Measurements from ENCODE around the gene PMFBP1.

PMFBP1 gene

DNA sequence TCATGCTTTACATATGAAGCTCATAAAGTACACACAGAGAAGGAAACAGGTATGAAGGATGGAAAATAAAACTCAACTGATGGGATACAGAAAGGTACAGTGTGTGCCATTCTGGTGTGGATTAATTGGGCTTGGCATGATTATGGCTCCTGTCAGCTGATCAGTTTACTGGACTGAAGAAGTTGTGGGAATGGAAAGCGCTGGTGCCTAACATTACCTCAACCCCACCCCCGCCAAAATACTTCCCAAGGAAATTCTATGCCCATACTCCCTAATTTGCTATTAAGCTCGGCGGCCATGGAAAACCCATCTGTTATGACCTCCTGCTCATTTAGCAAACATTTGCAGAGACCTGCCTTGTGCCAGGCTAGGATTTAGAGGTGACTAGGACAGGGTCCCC, 16.6 kb upstream of the PMFBP1 start:
- no peak for DNase-seq (ENCODE audit: low read depth)

DNA sequence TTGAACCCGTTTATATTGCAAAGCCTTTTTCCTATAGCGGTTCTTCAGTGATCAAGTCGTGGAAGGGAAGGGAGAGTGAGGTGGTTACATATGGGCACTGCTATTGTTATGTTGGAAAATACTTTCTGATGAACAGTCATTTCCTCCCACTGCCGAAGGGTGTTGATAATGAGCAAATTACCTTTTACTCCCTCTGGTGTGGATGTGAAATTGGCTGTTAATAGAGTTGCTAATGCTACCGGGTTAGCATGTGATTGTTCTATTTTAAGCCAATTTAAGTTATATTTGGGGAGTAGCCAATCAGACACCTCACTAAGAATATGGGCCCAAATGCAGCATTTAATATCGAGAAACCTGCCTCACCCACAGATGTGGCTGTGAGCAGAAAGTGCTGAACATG, 15.6 kb upstream of the PMFBP1 start:
- no peak for DNase-seq (ENCODE audit: low read depth)

DNA sequence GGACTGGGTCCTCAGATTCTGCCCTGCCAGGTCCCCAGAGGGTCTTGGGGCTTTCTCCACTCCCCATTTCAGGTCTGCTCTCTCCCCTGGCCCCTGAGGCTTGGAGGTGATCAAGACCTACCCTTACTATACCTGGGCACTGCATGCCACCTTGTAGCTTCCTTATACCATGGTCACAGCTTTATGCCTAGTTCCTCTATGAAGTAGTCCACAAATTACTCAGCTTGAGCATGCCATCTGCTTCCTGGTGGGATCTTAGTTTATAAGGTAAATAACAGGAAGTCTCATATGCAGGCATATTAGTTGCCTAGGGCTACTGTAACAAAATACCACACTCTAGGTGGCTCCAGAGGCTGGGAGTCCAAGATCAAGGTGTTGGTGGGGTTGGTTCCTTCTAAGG, 11.0 kb upstream of the PMFBP1 start:
- no peak for DNase-seq (ENCODE audit: low read depth)

DNA sequence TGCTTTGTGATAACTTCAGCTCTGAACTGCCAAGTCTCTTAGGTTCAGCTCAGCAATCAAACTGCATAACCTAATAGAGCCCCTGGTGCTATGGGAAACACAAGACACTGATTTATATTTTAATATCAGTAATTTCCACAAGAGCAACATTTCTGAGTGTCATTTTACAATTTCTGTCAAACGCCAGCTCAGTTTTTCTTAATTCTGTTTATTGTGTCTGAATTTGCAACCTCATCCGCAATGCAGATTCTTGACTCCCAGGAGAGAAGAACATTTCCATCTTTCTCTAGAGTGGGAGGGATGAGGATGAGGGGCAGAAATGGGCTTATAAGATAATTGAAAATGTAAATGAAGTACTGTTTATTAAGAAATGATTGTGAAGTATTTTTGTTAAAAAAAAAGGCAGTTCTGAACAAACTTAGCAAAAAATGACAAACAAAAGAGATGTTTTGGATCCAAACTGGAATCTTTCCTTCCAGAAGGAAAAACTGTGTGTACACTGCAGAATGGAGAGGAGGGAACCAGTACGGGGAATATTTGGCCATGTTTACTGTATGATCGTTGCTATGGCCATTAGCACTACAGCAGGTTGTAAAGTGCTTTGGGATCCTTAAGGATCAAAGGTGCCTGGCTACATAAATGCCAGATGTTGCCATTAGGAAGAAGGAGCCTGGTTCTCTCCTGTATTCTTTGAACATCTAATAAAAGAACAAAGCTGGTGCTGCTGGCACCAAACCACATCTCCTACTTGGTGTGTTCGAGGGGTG, 7.4 kb upstream of the PMFBP1 start:
- DNase-seq (ENCODE audit: low read depth): no peak

DNA sequence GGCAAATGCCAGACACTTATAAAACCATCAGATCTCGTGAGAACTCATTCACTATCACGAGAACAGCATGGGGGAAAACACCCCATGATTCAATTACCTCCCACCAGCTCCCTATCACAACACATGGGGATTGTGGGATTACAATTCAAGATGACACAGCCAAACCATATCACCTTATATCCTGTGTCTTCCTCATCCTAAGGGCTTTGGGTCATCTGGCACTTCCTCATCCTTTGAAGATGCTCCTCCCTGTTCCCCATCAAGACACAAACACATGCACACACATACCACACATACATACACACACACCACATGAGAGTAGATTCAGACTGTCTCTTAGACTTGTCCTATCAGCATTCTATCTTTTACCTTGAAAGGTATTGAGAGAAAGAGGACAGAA, 2.8 kb upstream of the PMFBP1 start:
- no peak for DNase-seq (ENCODE audit: low read depth)

DNA sequence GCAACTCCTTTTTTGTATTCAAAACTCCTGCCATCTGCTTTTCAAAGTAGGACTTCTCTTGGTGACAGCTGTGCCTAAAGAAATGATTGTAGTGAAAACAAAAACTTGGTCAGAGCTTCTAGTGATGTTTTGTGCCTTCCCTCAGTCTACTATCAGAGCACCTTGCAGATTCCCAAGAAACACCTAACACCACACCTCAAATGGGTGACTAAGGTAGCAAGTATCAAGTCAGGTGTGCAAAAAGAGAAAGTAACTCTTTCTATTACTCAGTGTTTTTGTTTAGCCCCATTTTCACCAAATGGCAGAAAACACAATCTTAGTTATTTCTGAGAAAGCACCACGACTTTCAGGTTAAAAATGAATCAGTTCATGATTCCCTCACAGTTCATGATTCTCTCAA, 2.0 kb upstream of the PMFBP1 start:
- DNase-seq (ENCODE audit: low read depth): no peak

DNA sequence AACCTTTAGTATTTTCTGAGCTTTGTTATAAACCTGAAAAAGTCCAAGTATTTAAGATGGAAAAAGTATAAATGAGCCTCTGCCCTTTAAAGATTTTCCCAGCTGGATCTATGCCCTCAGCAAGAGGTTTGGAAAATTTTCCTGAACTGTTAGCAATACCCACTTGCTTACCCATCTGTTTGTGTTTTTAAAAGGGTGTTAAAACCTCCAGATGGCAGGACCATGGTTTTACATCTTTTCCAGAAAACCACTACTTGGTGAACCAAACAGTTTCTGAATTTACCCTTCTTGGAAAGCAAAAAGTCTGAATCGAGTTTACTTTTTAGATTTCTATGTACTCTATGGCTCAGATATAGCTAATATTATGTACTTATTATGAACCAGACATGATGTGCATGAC, 719 bp downstream of the PMFBP1 start:
- DNase-seq (ENCODE audit: low read depth): no peak

DNA sequence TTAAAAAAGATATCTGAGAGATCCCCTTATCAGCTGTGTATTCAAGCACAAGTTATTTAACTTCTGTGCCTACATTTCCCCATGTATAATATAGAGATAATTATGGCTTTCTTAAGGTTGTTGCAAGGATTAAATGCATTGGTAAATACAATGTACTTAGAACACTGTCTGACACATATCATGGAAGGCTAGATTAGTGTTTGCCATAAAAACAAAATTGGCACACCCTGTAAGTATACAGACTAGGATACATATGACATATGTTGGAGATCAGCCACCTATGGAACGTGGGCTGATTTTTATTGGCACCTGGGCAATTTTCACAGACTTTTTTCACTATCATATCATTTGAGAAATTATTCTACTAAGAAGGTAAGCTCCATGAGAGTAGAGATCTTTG, 2.2 kb downstream of the PMFBP1 start:
- DNase-seq (ENCODE audit: low read depth): no peak

DNA sequence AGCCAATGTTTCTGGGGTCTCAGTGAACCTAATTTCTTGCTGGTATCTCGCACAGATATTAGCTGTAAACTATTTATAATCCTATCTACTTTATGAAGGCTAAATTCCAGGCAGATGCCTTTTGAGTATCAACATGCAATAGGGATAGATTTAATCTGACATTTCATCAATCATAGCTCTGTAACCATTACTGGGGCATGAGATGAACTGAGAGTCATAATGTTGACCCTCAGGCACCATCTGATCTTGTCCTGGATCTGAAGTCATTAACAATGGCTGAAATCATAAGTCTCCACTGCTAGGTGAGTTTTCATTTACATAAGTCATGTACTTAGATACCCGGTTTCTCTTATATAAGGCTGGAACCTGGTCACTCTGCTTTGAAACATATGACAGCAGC, 3.6 kb downstream of the PMFBP1 start:
- no peak for DNase-seq (ENCODE audit: low read depth)

DNA sequence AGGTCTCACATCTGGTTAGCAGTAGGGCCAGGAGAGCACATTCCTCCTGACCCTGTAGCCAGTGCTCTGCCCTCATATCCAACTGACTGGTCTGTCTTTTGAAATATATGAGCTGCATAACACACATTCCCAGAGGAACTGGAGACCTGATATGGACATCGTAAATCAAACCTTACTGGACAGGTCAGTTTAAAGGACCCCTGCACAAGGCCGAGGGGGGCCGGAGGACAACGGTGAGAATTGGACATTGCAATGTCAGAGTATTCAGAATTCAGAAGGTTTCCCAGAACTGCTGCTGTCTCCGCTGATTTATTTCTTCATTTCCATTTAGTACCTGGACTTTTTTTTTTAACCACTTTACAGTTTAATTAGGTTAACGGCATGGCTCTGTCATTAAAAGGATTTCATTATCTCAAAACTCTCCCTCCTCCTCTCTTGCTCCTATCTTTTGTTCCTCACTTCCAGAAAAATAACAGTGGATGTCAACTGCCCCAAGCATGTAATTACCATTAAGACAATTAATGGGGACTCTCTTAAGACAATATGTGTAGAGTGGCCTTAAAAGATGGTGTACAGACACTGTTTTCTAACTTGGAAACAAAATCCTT, 4.9 kb downstream of the PMFBP1 start:
- DNase-seq (ENCODE audit: low read depth): no peak

DNA sequence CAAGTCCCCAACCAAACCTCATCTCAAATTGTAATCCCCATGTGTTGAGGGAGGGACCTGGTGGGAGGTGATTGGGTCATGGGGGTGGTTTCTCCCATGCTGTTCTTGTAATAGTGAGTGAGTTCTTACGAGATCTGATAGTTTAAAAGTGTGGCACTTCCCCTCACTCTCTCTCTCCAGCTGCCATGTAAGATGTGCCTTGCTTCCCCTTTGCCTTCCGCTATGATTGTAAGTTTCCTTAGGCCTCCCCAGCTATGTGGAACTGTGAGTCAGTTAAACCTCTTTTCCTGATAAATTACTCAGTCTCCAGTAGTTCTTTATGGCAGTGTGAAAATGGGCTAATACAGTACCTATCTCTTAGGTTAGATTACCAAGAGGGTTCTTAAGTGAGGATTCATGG, 5.8 kb downstream of the PMFBP1 start:
- no peak for DNase-seq (ENCODE audit: low read depth)

DNA sequence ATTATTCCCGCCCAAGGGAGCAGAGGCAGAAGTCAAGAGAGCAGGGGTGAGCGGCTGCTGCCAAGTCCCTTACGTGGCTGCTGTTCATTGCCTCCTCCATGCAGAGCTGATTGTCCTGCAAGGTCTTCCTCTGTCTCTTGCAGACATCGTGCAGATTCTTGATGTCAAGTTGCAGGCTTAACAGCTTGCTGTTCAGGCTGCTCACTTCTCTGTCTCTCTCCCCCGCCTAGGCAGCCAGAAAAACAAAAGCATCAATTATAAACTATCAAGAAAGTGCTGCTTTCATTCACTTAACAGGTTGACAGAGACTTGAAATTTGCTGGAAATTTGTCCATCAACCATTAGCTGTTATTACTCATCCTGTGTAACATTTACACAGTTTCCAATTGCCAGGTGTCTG, 7.3 kb downstream of the PMFBP1 start:
- DNase-seq (ENCODE audit: low read depth): no peak

DNA sequence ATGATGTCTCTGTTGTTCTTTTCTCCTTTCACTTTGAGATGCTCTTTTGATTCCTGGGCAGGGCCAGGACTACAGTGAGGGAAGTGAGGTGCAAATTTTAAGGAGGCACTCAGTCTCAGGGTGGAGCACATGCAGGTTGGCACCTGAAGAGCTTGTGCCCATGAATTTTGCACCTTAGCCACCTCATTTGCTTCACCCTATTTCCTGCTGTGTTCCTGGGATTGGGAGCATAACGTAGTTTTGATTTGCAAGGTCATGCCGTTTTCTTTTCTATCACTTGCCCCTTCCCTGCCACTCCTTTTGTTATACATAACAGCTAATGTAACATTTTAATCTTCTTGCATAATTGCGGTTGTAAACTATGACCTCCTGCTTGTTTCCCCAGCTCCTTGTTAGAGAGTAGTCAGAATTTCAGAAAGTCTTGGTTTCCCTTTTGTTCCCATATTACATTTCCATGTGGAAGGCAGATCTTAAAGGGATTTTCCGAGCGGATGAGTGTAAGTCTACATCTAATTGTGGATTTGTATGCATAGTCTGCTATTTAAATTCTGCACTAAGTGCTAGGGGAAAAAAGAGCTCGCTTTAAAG, 9.8 kb downstream of the PMFBP1 start:
- DNase-seq (ENCODE audit: low read depth): no peak

DNA sequence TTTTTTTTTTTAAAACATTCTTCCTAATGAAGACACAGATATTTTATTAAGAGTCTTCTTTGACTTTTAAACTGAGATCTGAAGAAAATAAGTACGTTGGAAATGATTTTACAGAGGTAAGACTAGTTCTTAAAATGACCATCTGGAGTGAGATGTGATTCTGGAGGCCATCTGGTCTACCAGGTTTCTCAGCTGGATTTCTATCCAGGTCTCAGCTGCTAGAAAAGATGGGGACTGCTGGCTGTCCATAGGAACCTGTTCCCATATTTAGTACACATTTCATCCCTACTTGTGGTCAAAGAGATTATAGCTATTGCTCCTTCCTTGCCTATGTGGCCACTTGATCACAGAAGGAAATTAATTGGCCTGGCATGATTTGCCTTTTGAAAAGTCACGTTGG, 12.2 kb downstream of the PMFBP1 start:
- DNase-seq (ENCODE audit: low read depth): no peak

DNA sequence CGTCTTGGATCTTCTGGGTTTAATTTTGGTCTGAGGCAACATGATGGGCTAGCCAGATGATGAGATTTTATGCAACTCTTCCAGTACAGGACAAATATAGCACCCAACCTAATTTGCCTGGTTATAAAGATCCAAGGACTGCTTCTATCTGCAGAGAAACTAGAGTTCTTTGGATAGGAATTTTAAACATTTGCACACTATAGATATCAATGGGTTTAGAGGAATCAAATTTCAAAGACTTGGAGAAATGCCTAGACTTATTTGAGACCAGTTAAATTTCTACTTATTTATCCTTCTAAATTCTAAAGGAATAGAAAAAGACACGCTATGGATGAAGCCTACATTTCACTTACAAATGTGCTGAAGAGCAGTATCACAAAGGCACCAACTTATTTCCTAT, 12.6 kb downstream of the PMFBP1 start:
- DNase-seq (ENCODE audit: low read depth): no peak

DNA sequence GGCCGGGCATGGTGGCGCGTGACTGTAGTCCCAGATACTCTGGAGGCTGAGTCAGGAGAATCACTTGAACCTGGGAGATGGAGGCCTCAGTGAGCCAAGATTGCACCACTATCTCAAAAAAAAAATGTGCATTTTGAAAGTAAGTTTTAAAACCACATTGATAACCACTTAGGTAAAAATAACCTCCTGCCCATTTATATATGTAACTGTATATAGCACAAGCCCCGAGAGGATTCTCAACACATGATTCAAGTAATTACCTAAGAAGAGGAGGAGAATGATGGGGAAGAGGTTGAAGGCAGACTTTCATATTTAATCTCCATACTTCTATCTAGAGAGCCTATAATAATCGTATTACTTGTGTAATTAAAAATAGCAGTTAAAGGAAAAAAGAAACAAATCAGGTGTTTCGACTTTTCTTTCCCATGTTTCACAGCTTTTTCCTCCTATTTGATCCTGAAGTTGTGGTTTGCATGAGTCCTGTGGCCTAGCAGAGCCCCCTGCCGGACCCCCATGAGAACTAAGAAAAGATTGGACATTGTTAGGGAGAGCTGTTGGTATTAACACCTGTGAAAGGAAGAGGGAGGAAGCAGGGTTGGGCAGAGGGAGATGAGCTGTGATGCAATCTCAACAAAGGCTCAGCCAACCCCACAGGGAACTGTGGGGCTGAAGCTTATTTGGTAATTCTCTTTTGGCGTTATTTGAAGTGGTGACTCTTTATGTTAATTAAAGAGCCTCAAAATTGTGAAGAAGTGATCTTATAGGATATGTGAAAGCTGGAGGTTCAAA, 22.1 kb downstream of the PMFBP1 start:
- no peak for DNase-seq (ENCODE audit: low read depth)

DNA sequence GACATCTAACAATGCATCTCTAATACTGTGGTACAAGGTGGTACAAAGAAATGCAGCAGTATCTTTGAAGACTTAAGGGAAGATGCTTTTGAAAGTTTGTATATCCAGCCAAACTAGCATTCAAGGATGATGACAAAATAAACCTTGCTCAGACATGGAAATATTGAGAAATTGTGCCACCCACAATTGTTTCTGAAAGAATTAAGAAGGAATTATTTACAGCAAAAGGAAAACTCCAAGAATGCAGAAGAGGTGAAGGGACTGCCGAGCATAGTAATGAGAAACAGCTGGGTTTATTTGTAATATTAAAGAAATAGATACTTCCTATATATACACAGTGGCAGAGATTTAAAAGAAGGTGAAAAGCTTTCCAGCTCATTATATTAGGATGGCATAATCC, 29.5 kb downstream of the PMFBP1 start:
- no peak for DNase-seq (ENCODE audit: low read depth)

DNA sequence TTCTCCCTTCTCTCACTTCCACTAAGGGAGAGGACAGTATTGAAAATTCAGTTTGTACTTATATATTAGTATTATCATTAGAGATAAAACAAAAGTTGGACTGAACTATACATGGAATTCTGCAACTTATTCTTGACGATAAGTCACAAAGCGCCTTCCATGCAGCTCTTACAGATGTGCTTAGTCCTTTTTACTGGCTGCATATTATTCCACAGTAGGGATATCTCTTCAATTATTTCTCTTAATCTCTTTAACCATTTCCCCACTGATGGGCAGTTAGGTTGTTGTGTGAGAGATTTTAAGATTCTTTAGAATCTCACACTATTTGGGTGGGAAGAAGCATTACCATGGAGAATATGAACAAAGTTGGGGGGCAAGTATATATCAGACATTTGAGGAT, 32.0 kb downstream of the PMFBP1 start:
- DNase-seq (ENCODE audit: low read depth): no peak

DNA sequence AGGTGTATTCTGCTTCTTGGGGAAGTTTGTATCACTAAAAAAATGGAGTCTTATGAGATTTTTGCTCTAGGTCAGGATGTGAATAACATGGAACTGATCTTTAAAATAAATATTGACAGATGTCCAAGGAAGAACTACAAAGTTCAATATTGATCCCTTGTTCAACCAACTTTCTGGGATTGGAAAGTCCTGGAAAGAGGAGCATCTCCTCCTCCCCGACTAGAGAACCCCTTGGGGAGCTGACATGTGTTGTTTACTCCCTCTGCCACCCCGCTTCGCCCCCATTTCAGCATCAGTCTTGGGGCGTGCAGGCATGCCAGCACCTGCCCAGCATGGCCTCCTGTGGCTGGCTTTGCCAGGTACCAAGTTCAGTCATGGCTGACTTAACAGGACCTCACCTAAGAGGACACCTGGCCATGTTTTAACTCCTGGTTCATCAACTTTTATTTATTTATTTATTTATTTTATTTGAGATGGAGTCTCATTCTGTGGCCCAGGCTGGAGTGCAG, 33.8 kb downstream of the PMFBP1 start:
- DNase-seq (ENCODE audit: low read depth): no peak

DNA sequence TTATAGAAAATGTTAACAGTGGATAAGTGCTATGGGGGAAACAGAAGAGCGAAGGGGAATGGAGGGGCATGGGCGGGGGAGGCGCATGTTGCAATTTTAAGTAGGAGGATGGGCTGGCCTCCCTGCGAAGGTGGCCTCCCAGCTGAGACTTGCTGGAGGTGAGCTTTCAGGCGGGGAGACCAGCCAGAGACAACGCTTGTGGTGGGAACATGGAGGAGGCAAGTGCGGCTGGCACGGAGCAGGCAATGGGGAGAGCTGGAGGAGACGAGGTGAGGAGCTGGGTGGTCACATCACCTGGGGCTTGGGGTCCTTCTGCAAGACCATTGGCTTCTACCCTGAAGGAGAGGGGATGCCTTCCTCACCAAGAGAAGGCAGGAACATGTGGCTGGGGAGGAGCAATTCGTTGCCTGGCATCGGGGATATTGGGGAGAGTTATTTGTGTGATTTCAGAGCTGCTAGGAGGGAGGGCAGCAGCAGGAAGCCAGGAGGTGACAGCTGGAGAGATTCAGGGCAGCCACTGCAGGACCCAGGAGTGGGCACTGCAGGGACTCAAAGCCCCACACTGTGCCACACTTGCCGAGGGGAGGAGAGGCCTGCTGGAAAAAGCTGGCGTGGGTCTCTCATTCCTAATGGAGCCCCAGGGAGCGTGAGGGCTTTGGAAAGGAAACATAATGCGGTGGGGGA, 34.4 kb downstream of the PMFBP1 start:
- DNase-seq (ENCODE audit: low read depth): no peak

DNA sequence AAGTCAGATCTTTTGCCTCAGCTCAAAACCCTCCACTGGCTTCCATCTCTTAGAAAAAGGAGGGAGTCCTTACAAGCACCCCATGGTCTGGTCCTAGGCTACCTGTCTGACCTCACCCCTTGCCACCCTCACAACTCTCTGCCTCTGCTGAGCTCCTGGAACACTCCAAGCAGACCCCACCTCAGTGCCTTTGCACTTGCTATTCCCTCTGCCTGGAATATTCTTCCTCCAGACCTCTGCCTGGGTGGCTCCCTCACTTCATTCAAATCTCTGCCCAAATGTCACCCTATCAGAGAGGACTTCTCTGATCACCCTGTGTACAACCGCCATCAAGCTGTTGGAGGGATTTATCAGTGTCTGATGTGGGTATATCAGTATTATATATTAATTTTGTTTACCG, 37.4 kb downstream of the PMFBP1 start:
- no peak for DNase-seq (ENCODE audit: low read depth)

DNA sequence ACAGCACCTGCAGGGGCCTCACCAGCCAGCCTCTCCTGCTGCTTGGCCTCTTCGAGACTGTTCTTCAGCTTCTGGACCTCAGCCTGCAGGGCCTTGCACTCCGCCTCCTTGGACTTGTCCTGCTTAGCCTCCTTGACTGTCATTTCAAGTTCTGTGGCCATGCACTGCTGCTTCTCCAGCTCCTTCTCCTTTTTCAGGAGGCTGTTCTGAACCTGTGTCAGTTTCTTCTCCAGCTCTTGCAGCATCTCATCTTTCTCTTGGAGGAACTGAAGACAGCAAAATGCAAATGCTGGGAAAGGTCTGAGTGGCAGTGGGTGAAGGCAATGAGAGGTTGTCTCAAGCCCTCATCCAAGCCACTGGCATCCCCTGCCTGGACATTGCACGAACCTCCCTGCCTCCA, 39.2 kb downstream of the PMFBP1 start:
- DNase-seq (ENCODE audit: low read depth): no peak
